H1 (cell line): ENCODE data around the gene ADRB2. TPM values are rescaled to one million over a fixed set of nuclear protein-coding genes. Genes with fewer than 3 reads are reported as not detected.

Experiments used
- E2F6 ChIP-seq: IDR thresholded peaks from 2 replicates; pipeline ENCODE4 v1.6.1; 2012; ENCODE audit warnings: inconsistent platforms
- RAD21 ChIP-seq, 2 experiments: IDR thresholded peaks in 1 of 2; conservative IDR thresholded peaks in 1 of 2; 2 replicates each; pipeline ENCODE4 v1.6.1; 2011; ENCODE audit warnings: low read depth in 2 of 2, low read length in 2 of 2, improper control_type of control experiment in 1 of 2, inconsistent platforms in 1 of 2, mild to moderate bottlenecking in 1 of 2, moderate library complexity in 1 of 2
- SP4 ChIP-seq: IDR thresholded peaks from 2 replicates; pipeline ENCODE4 v1.6.1; 2012; ENCODE audit warnings: low read length, inconsistent platforms
- polyA plus RNA-seq, 7 experiments: library from polyadenylated mRNA; depleted of rRNA in 3 of 7; stranded (reverse) in 5 of 7; unstranded in 2 of 7; fragments of >200 nt in 5 of 7; fragments of 200-250 nt in 2 of 7; gene quantifications; 1 replicate in 5 of 7; 2 replicates in 1 of 7; 4 replicates in 1 of 7; pipeline versions ENCODE4 v1.2.1 to v1.2.3, GENCODE V29; 2011 to 2013; ENCODE audit warnings: missing spikeins in 2 of 7, mixed read lengths in 2 of 7
- total RNA-seq: library from RNA; stranded (reverse); fragmentation: NEBNext Ultra II Directional; extraction: Animal tissue kit (Norgen Biotek cat#: 25700); gene quantifications from 2 replicates; pipeline ENCODE4 v1.2.1, GENCODE V29; 2021
- TF ChIP-seq, protein P1 (sequence below): fragments of 300-600 bp; sonication (generic); IDR thresholded peaks from 2 replicates; pipeline ENCODE4 v1.7.1; 2012; ENCODE audit warnings: low read length, moderate library complexity, mild to moderate bottlenecking, inconsistent platforms; ENCODE audit not compliant: insufficient replicate concordance

Gene ADRB2
- total and polyA plus RNA-seq, 2 of the 8 experiments (the other 6 are each of a cell fraction or from before 2014, with no cell fraction given) = 0.65 to 0.77 TPM

GRCh38 chr5:148841519-148841918 is 15.1 kb downstream of the ADRB2 start (continued):
- TF ChIP-seq, protein P1, sequence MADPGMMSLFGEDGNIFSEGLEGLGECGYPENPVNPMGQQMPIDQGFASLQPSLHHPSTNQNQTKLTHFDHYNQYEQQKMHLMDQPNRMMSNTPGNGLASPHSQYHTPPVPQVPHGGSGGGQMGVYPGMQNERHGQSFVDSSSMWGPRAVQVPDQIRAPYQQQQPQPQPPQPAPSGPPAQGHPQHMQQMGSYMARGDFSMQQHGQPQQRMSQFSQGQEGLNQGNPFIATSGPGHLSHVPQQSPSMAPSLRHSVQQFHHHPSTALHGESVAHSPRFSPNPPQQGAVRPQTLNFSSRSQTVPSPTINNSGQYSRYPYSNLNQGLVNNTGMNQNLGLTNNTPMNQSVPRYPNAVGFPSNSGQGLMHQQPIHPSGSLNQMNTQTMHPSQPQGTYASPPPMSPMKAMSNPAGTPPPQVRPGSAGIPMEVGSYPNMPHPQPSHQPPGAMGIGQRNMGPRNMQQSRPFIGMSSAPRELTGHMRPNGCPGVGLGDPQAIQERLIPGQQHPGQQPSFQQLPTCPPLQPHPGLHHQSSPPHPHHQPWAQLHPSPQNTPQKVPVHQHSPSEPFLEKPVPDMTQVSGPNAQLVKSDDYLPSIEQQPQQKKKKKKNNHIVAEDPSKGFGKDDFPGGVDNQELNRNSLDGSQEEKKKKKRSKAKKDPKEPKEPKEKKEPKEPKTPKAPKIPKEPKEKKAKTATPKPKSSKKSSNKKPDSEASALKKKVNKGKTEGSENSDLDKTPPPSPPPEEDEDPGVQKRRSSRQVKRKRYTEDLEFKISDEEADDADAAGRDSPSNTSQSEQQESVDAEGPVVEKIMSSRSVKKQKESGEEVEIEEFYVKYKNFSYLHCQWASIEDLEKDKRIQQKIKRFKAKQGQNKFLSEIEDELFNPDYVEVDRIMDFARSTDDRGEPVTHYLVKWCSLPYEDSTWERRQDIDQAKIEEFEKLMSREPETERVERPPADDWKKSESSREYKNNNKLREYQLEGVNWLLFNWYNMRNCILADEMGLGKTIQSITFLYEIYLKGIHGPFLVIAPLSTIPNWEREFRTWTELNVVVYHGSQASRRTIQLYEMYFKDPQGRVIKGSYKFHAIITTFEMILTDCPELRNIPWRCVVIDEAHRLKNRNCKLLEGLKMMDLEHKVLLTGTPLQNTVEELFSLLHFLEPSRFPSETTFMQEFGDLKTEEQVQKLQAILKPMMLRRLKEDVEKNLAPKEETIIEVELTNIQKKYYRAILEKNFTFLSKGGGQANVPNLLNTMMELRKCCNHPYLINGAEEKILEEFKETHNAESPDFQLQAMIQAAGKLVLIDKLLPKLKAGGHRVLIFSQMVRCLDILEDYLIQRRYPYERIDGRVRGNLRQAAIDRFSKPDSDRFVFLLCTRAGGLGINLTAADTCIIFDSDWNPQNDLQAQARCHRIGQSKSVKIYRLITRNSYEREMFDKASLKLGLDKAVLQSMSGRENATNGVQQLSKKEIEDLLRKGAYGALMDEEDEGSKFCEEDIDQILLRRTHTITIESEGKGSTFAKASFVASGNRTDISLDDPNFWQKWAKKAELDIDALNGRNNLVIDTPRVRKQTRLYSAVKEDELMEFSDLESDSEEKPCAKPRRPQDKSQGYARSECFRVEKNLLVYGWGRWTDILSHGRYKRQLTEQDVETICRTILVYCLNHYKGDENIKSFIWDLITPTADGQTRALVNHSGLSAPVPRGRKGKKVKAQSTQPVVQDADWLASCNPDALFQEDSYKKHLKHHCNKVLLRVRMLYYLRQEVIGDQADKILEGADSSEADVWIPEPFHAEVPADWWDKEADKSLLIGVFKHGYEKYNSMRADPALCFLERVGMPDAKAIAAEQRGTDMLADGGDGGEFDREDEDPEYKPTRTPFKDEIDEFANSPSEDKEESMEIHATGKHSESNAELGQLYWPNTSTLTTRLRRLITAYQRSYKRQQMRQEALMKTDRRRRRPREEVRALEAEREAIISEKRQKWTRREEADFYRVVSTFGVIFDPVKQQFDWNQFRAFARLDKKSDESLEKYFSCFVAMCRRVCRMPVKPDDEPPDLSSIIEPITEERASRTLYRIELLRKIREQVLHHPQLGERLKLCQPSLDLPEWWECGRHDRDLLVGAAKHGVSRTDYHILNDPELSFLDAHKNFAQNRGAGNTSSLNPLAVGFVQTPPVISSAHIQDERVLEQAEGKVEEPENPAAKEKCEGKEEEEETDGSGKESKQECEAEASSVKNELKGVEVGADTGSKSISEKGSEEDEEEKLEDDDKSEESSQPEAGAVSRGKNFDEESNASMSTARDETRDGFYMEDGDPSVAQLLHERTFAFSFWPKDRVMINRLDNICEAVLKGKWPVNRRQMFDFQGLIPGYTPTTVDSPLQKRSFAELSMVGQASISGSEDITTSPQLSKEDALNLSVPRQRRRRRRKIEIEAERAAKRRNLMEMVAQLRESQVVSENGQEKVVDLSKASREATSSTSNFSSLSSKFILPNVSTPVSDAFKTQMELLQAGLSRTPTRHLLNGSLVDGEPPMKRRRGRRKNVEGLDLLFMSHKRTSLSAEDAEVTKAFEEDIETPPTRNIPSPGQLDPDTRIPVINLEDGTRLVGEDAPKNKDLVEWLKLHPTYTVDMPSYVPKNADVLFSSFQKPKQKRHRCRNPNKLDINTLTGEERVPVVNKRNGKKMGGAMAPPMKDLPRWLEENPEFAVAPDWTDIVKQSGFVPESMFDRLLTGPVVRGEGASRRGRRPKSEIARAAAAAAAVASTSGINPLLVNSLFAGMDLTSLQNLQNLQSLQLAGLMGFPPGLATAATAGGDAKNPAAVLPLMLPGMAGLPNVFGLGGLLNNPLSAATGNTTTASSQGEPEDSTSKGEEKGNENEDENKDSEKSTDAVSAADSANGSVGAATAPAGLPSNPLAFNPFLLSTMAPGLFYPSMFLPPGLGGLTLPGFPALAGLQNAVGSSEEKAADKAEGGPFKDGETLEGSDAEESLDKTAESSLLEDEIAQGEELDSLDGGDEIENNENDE = no peak
- TF ChIP-seq SP4 (no peak), RAD21 (IDR thresholded peaks at IDR 0.05 in 1 of 2, conservative IDR thresholded peaks at IDR 0.05 in 1 of 2; ENCODE audit: low read depth in 2 of 2, low read length in 2 of 2) (no peak), E2F6 (no peak)
- TF ChIP-seq, all 59 proteins: peak for 0
